ENCODE data around the gene MANF. TPM values are rescaled to one million over a fixed set of nuclear protein-coding genes. Genes with fewer than 3 reads are reported as not detected.

The MANF gene
- total and polyA plus RNA-seq, 2 donors (not counting 1 experiment from before 2014, with no cell fraction given): 19.8 to 29.7 TPM

DNA sequence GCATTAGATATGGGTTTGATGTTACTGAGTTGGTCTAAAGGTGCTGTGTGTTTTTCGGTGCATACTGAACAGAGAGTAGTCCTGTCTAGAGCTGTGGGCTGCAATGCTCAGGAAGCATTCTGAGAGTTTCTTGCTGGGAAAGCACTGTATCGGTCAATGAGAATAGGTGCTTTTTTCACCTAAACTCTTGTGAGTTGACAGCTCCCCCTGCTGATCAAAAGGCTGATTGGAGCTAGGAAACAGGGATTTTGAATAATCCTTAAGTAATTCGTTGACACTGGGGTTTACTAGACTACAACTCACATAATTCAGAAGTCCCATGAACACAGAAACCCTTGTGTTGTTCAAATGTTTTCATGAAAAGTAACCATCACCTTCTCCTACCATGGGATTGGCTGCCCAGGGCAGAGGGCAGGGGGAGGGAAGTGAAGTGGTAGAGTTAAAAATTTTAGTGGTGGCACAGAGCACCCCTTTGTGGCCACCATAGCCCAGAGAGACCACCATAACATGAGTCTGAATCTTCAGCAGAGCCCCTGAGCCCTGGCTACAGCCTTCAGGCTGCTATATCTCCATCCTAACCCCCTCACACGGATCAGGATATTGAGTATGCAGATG, 13.0 kb upstream of the MANF start:
- ATAC-seq (ENCODE audit: low read depth): no peak
- Histone ChIP-seq H2AFZ (ENCODE audit: insufficient read depth, low read depth, low read length, poor library complexity, severe bottlenecking) (no peak overlapping the region), H3K9me3 (ENCODE audit: control extremely low read depth in 1 of 3, control insufficient read depth in 2 of 3, insufficient read depth in 1 of 3, low read length in 2 of 3) (no peaks in the 10 kb centered on the region), H3K27me3 (replicated peaks in 1 of 4; ENCODE audit: control extremely low read depth in 1 of 4, control insufficient read depth in 3 of 4, insufficient read depth in 4 of 4, low read length in 3 of 4) (peaks cover 0 to 9% (median 0%) of the 10 kb centered on the region in 4 experiments), H3K79me2 (ENCODE audit: control insufficient read depth, insufficient read depth, low read length) (no peaks in the 10 kb centered on the region), H4K20me1 (ENCODE audit: control insufficient read depth, insufficient read depth, low read length, poor library complexity, severe bottlenecking) (no peaks in the 10 kb centered on the region), H3K27ac (ENCODE audit: low read length in 2 of 2) (no peak overlapping the region), H3K4me1 (ENCODE audit: control insufficient read depth in 2 of 2, insufficient read depth in 2 of 2, low read length in 2 of 2) (no peaks in the 10 kb centered on the region), H3K36me3 (replicated peaks in 1 of 2; ENCODE audit: control extremely low read depth in 1 of 2, control insufficient read depth in 1 of 2, extremely low read depth in 1 of 2, insufficient read depth in 2 of 2, low read length in 1 of 2) (no peaks in the 10 kb centered on the region), H3K9ac (ENCODE audit: low read length) (no peak overlapping the region), H3K4me3 (ENCODE audit: control extremely low read depth in 1 of 5, extremely low read depth in 1 of 5, insufficient read depth in 1 of 5, low read depth in 2 of 5, low read length in 4 of 5) (no peak overlapping the region), H3K4me2 (replicated peaks; ENCODE audit: low read depth, low read length, poor library complexity, severe bottlenecking) (no peak overlapping the region)
- Mint-ChIP-seq H3K27ac (no peak overlapping the region), H3K4me3 (no peak overlapping the region), H3K27me3 (peaks cover 49% of the 10 kb centered on the region), H3K9me3 (ENCODE audit: insufficient read depth) (no peaks in the 10 kb centered on the region), H3K4me1 (no peaks in the 10 kb centered on the region)
- TF ChIP-seq, protein P1, sequence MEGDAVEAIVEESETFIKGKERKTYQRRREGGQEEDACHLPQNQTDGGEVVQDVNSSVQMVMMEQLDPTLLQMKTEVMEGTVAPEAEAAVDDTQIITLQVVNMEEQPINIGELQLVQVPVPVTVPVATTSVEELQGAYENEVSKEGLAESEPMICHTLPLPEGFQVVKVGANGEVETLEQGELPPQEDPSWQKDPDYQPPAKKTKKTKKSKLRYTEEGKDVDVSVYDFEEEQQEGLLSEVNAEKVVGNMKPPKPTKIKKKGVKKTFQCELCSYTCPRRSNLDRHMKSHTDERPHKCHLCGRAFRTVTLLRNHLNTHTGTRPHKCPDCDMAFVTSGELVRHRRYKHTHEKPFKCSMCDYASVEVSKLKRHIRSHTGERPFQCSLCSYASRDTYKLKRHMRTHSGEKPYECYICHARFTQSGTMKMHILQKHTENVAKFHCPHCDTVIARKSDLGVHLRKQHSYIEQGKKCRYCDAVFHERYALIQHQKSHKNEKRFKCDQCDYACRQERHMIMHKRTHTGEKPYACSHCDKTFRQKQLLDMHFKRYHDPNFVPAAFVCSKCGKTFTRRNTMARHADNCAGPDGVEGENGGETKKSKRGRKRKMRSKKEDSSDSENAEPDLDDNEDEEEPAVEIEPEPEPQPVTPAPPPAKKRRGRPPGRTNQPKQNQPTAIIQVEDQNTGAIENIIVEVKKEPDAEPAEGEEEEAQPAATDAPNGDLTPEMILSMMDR (IDR thresholded peaks at IDR 0.05): peak; percentile 67
- TF ChIP-seq EZH2 (IDR thresholded peaks at IDR 0.05; ENCODE audit: borderline replicate concordance, insufficient read depth, low read depth, low read length, poor library complexity, severe bottlenecking): no peak
- peak; percentile 62 for DNase-seq
- intact Hi-C loops (cut with micrococcal nuclease): loop anchor here (1.0 kb wide), 1 partner anchor 756 kb away; no protein-coding TSS in a partner anchor
- CTCF ChIA-PET: interaction anchor here (0.9 to 4.7 kb wide), 8 partner anchors 13 to 762 kb away, joined by 3 to 63 read pairs (median 4); partner anchors contain the start of genes CISH, MANF and MAPKAPK3
- WGBS (ENCODE audit: insufficient coverage): 27% methylated on average over 1 of the region's 4 CpGs
- POLR2A ChIA-PET: no interaction called here

DNA sequence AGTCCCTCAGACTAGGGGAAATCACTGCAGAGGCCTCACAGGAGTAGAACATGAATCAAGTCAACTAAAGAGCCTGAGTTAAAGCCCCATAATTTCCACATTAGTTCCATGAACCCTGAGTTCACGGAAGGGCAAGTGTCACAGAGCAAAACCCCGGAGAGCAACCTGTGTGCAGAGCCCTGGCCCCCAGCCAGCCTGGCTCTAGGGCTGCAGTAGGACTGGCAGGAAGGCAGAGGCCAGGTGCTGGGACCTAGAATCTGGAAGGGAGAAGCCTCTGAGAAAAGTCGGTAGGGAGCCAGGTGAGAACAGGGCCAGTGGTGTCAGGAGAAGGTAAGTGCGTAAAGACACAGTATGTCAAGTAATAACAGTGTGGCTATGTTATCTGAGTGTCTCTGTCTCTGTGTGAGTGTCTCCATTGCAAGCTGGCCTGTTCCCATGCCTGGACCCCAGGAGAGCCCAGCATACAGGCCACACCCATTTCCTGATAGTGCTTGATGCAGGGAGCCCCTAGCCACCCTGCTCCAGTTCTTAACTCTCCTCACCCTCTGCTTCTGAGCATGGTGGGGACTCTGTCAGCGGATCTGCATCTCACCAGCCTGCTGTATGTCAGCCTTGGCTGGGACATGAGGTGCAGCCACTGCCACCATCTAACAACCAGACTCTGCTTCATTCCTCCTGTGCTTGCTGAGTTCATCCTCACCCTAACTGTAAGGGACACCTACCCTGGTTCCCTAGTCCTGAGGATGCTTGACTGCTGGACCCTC, 11.3 kb upstream of the MANF start:
- Histone ChIP-seq H3K36me3 (replicated peaks in 1 of 2; ENCODE audit: control extremely low read depth in 1 of 2, control insufficient read depth in 1 of 2, extremely low read depth in 1 of 2, insufficient read depth in 2 of 2, low read length in 1 of 2) (no peaks in the 10 kb centered on the region), H3K27ac (ENCODE audit: low read length in 2 of 2) (no peak overlapping the region), H3K4me1 (ENCODE audit: control insufficient read depth in 2 of 2, insufficient read depth in 2 of 2, low read length in 2 of 2) (no peaks in the 10 kb centered on the region), H2AFZ (ENCODE audit: insufficient read depth, low read depth, low read length, poor library complexity, severe bottlenecking) (no peak overlapping the region), H3K4me3 (ENCODE audit: control extremely low read depth in 1 of 5, extremely low read depth in 1 of 5, insufficient read depth in 1 of 5, low read depth in 2 of 5, low read length in 4 of 5) (no peak overlapping the region), H4K20me1 (ENCODE audit: control insufficient read depth, insufficient read depth, low read length, poor library complexity, severe bottlenecking) (no peaks in the 10 kb centered on the region), H3K9me3 (ENCODE audit: control extremely low read depth in 1 of 3, control insufficient read depth in 2 of 3, insufficient read depth in 1 of 3, low read length in 2 of 3) (no peaks in the 10 kb centered on the region), H3K79me2 (ENCODE audit: control insufficient read depth, insufficient read depth, low read length) (no peaks in the 10 kb centered on the region), H3K9ac (ENCODE audit: low read length) (no peak overlapping the region), H3K27me3 (replicated peaks in 1 of 4; ENCODE audit: control extremely low read depth in 1 of 4, control insufficient read depth in 3 of 4, insufficient read depth in 4 of 4, low read length in 3 of 4) (peaks cover 0 to 19% (median 3%) of the 10 kb centered on the region in 4 experiments), H3K4me2 (replicated peaks; ENCODE audit: low read depth, low read length, poor library complexity, severe bottlenecking) (no peak overlapping the region)
- CTCF ChIA-PET: interaction anchor here (1.2 kb wide), 1 partner anchor 273 kb away, joined by 3 read pairs; no protein-coding TSS in a partner anchor
- intact Hi-C loops (cut with micrococcal nuclease): no loop called here
- H3K9me3 Mint-ChIP-seq (ENCODE audit: insufficient read depth): no peaks in the 10 kb centered on the region
- TF ChIP-seq, protein P1 (IDR thresholded peaks at IDR 0.05): no peak
- no peak for TF ChIP-seq EZH2 (IDR thresholded peaks at IDR 0.05; ENCODE audit: borderline replicate concordance, insufficient read depth, low read depth, low read length, poor library complexity, severe bottlenecking)
- POLR2A ChIA-PET: no interaction called here
- no peak overlapping the region for H3K27ac Mint-ChIP-seq
- H3K4me3 Mint-ChIP-seq: no peak overlapping the region
- no peak for DNase-seq
- no peaks in the 10 kb centered on the region for H3K4me1 Mint-ChIP-seq
- ATAC-seq (ENCODE audit: low read depth): no peak
- WGBS (ENCODE audit: insufficient coverage): 83% methylated on average over 3 of the region's 5 CpGs
- peaks cover 48% of the 10 kb centered on the region for H3K27me3 Mint-ChIP-seq
